OCI-LY7 (cell line): ENCODE measurements around the gene SLC2A4RG. TPM values are rescaled to one million over a fixed set of nuclear protein-coding genes. Genes with fewer than 3 reads are reported as not detected.

Source experiments
- BruUV-seq: library from RNA; stranded (reverse); fragments of 400-500 nt; replicated peaks from 2 replicates; lab custom pipeline; 2021; lab: Mats Ljungman, UMichigan
- CTCF ChIA-PET: fragments of 300-600 bp; sonication (Branson Sonifier 250); formaldehyde crosslinking; loops from one replicate; lab custom pipeline; 2022; ENCODE audit warnings: antibody characterized with exemption; ENCODE audit not compliant: unreplicated experiment; lab: Charles Lee
- POLR2A ChIA-PET: fragments of 300-600 bp; sonication (Branson Sonifier 250); formaldehyde crosslinking; loops from one replicate; lab custom pipeline; 2022; ENCODE audit warnings: antibody characterized with exemption; lab: Charles Lee
- DNase-seq: peaks from one replicate; pipeline ENCODE4 v3.0.0-alpha.2; 2015; ENCODE audit warnings: low spot score
- H2AFZ ChIP-seq: fragments of 200-600 bp; sonication (generic), shearing (Covaris generic); 2 replicates; pipeline ENCODE4 v1.6.1; 2014; ENCODE audit warnings: mild to moderate bottlenecking, antibody characterized with exemption, low read length, moderate library complexity
- H3K27ac ChIP-seq: fragments of 200-600 bp; sonication (generic); 2 replicates; pipeline ENCODE4 v1.5.1; 2014; ENCODE audit warnings: mixed run types, low read depth, mild to moderate bottlenecking, moderate library complexity, low read length, inconsistent platforms; ENCODE audit not compliant: poor library complexity, severe bottlenecking
- H3K36me3 ChIP-seq: fragments of 200-600 bp; sonication (generic); 2 replicates; pipeline ENCODE4 v1.6.1; 2014; ENCODE audit warnings: mild to moderate bottlenecking, antibody characterized with exemption, low read length, moderate library complexity, mixed read lengths; ENCODE audit not compliant: insufficient read depth
- H3K4me1 ChIP-seq: fragments of 200-600 bp; sonication (generic); 2 replicates; pipeline ENCODE4 v1.5.1; 2014; ENCODE audit warnings: mild to moderate bottlenecking, low read length; ENCODE audit not compliant: insufficient read depth, poor library complexity, severe bottlenecking
- H3K4me2 ChIP-seq: fragments of 200-600 bp; sonication (generic); 2 replicates; pipeline ENCODE4 v1.6.1; 2014; ENCODE audit warnings: mild to moderate bottlenecking, low read length
- H3K4me3 ChIP-seq: fragments of 200-600 bp; sonication (generic); 2 replicates; pipeline ENCODE4 v1.5.1; 2014; ENCODE audit warnings: mild to moderate bottlenecking, low read depth, low read length; ENCODE audit not compliant: poor library complexity, severe bottlenecking
- H3K79me2 ChIP-seq: fragments of 200-600 bp; sonication (generic); 2 replicates; pipeline ENCODE4 v1.6.1; 2016; ENCODE audit warnings: low read depth, mild to moderate bottlenecking, low read length, moderate library complexity, mixed read lengths; ENCODE audit not compliant: insufficient read depth
- H3K9me2 ChIP-seq: fragments of 200-600 bp; sonication (generic); 2 replicates; pipeline ENCODE4 v1.6.1; 2016; ENCODE audit warnings: mild to moderate bottlenecking, low read length, mixed read lengths; ENCODE audit not compliant: insufficient read depth
- H3K9me3 ChIP-seq: fragments of 200-600 bp; sonication (generic); 2 replicates; pipeline ENCODE4 v1.6.1; 2014; ENCODE audit warnings: mild to moderate bottlenecking, mixed run types, low read length, mixed read lengths
- H4K20me1 ChIP-seq: fragments of 200-600 bp; sonication (generic); 2 replicates; pipeline ENCODE4 v1.6.1; 2014; ENCODE audit warnings: mild to moderate bottlenecking, antibody characterized with exemption, low read length, moderate library complexity, mixed read lengths; ENCODE audit not compliant: insufficient read depth
- EZH2phosphoT487 ChIP-seq: fragments of 200-600 bp; sonication (generic); IDR thresholded peaks from 2 replicates; pipeline ENCODE4 v1.6.1; 2018; ENCODE audit warnings: low read depth, borderline replicate concordance, mild to moderate bottlenecking, mixed run types, antibody characterized with exemption, low read length, moderate library complexity, mixed read lengths
- intact Hi-C: fragments of 100-400 bp; cut with micrococcal nuclease; formaldehyde crosslinking; loops from one replicate; pipeline ENCODE4 v1.10.0; 2022; ENCODE audit not compliant: unreplicated experiment
- total RNA-seq, 2 experiments: library from RNA; depleted of rRNA in 1 of 2; stranded (reverse); fragments of >200 nt in 1 of 2; shearing (Covaris generic) in 1 of 2; gene quantifications; 2 replicates each; pipeline ENCODE4 v1.2.3, GENCODE V29; 2014 to 2022
- TF ChIP-seq, protein P1 (sequence below): fragments of 200-600 bp; sonication (generic); conservative IDR thresholded peaks from 2 replicates; pipeline ENCODE4 v1.5.1; 2014; ENCODE audit warnings: mild to moderate bottlenecking, antibody characterized with exemption, low read length, moderate library complexity, mixed read lengths

Gene SLC2A4RG
- total RNA-seq, 2 experiments from 2014 or later = 77.9 to 113 TPM

DNA sequence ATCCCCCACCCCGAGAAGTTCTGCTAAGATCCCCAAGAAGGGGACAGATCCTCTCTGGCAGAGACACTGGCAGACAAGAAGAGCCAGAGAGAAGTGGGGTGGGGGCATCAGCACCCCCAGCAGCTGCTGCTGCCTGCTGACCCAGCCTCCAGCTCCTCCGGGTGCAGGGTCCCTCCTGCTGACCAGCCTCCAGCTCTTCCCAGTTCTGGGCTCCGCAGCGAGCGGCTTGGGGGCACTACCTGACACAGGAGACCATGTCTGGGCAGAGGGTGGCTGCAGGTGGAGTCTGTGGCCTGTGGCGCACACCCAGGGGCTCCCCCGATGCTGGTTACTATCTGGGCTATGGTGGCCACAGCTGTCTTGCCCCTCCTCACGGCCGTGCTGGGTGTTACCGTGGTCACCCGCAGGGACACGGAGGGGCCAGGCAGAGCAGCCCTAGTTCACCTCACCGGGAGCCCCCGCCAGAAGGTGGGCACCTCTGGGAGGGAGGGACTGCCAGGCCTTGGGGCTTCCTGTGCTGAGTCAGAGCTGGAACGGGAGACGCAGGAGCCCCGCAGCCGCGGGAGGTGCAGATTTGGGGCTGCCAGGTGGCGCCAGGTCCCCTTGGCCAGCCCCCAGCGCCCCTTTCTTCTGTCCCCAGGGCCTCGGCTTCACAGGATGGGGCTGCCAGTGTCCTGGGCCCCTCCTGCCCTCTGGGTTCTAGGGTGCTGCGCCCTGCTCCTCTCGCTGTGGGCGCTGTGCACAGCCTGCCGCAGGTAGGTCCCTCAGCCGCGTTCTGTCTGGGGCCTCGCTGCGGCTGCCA is 2.5 kb upstream of the SLC2A4RG start:
- peak; percentile 63 for DNase-seq
- no peak overlapping the region for H2AFZ ChIP-seq
- CTCF ChIA-PET = interaction anchor here (0.7 kb wide), 1 partner anchor 31 kb away, joined by 5 read pairs; no protein-coding TSS in a partner anchor
- H3K36me3 ChIP-seq = peaks cover 58% of the 10 kb centered on the region
- peak overlapping the region; percentile 89 for H3K27ac ChIP-seq
- POLR2A ChIA-PET = interaction anchor here (0.7 to 1.7 kb wide), 4 partner anchors 9 to 79 kb away, joined by 3 to 13 read pairs (median 4); partner anchors contain the start of genes ARFRP1, RTEL1 and ZGPAT
- H3K9me3 ChIP-seq = no peaks in the 10 kb centered on the region
- peak overlapping the region; percentile 70 for H3K4me3 ChIP-seq
- H3K4me1 ChIP-seq = peaks cover 60% of the 10 kb centered on the region
- intact Hi-C loops = loop anchor here (1.0 to 2.0 kb wide), 3 partner anchors 9 to 108 kb away; partner anchors contain the start of gene ARFRP1
- no peak for TF ChIP-seq EZH2phosphoT487
- TF ChIP-seq, protein P1, sequence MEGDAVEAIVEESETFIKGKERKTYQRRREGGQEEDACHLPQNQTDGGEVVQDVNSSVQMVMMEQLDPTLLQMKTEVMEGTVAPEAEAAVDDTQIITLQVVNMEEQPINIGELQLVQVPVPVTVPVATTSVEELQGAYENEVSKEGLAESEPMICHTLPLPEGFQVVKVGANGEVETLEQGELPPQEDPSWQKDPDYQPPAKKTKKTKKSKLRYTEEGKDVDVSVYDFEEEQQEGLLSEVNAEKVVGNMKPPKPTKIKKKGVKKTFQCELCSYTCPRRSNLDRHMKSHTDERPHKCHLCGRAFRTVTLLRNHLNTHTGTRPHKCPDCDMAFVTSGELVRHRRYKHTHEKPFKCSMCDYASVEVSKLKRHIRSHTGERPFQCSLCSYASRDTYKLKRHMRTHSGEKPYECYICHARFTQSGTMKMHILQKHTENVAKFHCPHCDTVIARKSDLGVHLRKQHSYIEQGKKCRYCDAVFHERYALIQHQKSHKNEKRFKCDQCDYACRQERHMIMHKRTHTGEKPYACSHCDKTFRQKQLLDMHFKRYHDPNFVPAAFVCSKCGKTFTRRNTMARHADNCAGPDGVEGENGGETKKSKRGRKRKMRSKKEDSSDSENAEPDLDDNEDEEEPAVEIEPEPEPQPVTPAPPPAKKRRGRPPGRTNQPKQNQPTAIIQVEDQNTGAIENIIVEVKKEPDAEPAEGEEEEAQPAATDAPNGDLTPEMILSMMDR = 0 out of 2 replicates have a peak, but pooled peaks have one; percentile 36
- H4K20me1 ChIP-seq = no peaks in the 10 kb centered on the region
- peaks cover 2% of the 10 kb centered on the region for H3K79me2 ChIP-seq
- peak overlapping the region; percentile 92 for H3K4me2 ChIP-seq
- no peaks in the 10 kb centered on the region for H3K9me2 ChIP-seq
- BruUV-seq = no TSS peak

DNA sequence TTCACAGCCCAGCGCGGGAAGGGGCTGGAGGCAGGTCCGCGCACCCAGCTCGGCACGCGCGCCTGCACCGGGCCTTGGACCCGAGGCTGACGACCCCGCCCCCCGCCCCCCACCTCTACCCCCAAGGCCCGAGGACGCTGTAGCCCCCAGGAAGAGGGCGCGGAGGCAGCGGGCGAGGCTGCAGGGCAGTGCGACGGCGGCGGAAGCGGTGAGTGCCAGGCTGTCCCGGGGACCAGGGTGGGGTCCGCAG is 2.0 kb upstream of the SLC2A4RG start:
- H3K9me3 ChIP-seq = no peaks in the 10 kb centered on the region
- H2AFZ ChIP-seq = no peak overlapping the region
- no peaks in the 10 kb centered on the region; the same call in none of the 2 replicates for H3K79me2 ChIP-seq
- ChIA-PET POLR2A (interaction anchor here (1.2 to 1.7 kb wide), 2 partner anchors 9 to 30 kb away, joined by 5 to 13 read pairs; partner anchors contain the start of genes ARFRP1 and ZGPAT), CTCF (no interaction called here)
- TF ChIP-seq, protein P1 = no peak
- no peak for TF ChIP-seq EZH2phosphoT487
- no peak for DNase-seq
- BruUV-seq = no TSS peak
- no peaks in the 10 kb centered on the region for H3K9me2 ChIP-seq
- peaks cover 58% of the 10 kb centered on the region for H3K36me3 ChIP-seq
- peak overlapping the region; percentile 89 for H3K27ac ChIP-seq
- H3K4me1 ChIP-seq = peaks cover 55% of the 10 kb centered on the region
- H3K4me3 ChIP-seq = peak overlapping the region; percentile 70
- intact Hi-C loops = loop anchor here (1.0 to 2.0 kb wide), 2 partner anchors 9 to 109 kb away; no protein-coding TSS in a partner anchor
- H3K4me2 ChIP-seq = peak overlapping the region; percentile 92
- H4K20me1 ChIP-seq = no peaks in the 10 kb centered on the region
